Neural cell (in vitro differentiated cells): ENCODE measurements around the gene HOXC5. TPM values are rescaled to one million over a fixed set of nuclear protein-coding genes. Genes with fewer than 3 reads are reported as not detected.

Source experiments
- H2AFZ ChIP-seq: fragments of 200-600, 300-800 bp; sonication (generic), shearing (Covaris generic); 2 replicates; pipeline ENCODE4 v1.6.0; 2014; ENCODE audit warnings: low read depth, mild to moderate bottlenecking, antibody characterized with exemption, low read length, moderate library complexity
- H3F3A ChIP-seq: fragments of 200-600 bp; shearing (Covaris generic); 2 replicates; pipeline ENCODE4 v1.6.1; 2016; ENCODE audit warnings: mild to moderate bottlenecking, moderate library complexity, mixed read lengths, antibody characterized with exemption, low read length; ENCODE audit not compliant: insufficient read depth, poor library complexity, severe bottlenecking
- H3K27ac ChIP-seq: fragments of 200-600, 300-800 bp; sonication (generic), shearing (Covaris generic); 2 replicates; pipeline ENCODE4 v1.5.1; 2014; ENCODE audit warnings: mild to moderate bottlenecking, low read length, moderate library complexity
- H3K27me3 ChIP-seq: fragments of 300-800, 200-600 bp; sonication (generic), shearing (Covaris generic); 2 replicates; pipeline ENCODE4 v1.6.0; 2014; ENCODE audit warnings: mild to moderate bottlenecking, low read depth, low read length, moderate library complexity; ENCODE audit not compliant: insufficient read depth
- H3K36me3 ChIP-seq: fragments of 300-800, 200-600 bp; sonication (generic), shearing (Covaris generic); 2 replicates; pipeline ENCODE4 v1.5.1; 2014; ENCODE audit warnings: mild to moderate bottlenecking, antibody characterized with exemption, low read length, moderate library complexity; ENCODE audit not compliant: insufficient read depth
- H3K4me2 ChIP-seq: fragments of 300-800, 200-600 bp; sonication (generic), shearing (Covaris generic); 2 replicates; pipeline ENCODE4 v1.6.0; 2014; ENCODE audit warnings: mild to moderate bottlenecking, low read length
- H3K4me3 ChIP-seq: fragments of 300-800, 200-600 bp; sonication (generic), shearing (Covaris generic); 2 replicates; pipeline ENCODE4 v1.5.1; 2014; ENCODE audit warnings: mild to moderate bottlenecking, low read length, moderate library complexity
- H3K79me2 ChIP-seq: fragments of 200-600 bp; shearing (Covaris generic); replicated peaks from 2 replicates; pipeline ENCODE4 v1.6.0; 2014; ENCODE audit warnings: mild to moderate bottlenecking, low read length, moderate library complexity; ENCODE audit not compliant: insufficient read depth
- H3K9ac ChIP-seq: fragments of 300-800, 200-600 bp; sonication (generic), shearing (Covaris generic); 2 replicates; pipeline ENCODE4 v1.6.1; 2016; ENCODE audit warnings: mild to moderate bottlenecking, low read length, mixed read lengths
- H3K9me2 ChIP-seq: fragments of 200-600 bp; shearing (Covaris generic); 2 replicates; pipeline ENCODE4 v1.6.1; 2016; ENCODE audit warnings: mild to moderate bottlenecking, low read length, mixed read lengths; ENCODE audit not compliant: insufficient read depth
- H3K9me3 ChIP-seq: fragments of 200-600, 300-800 bp; sonication (generic), shearing (Covaris generic); 2 replicates; pipeline ENCODE4 v1.6.1; 2016; ENCODE audit warnings: mild to moderate bottlenecking, mixed run types, low read length, moderate library complexity, mixed read lengths
- H4K20me1 ChIP-seq: fragments of 200-600 bp; shearing (Covaris generic); 2 replicates; pipeline ENCODE4 v1.6.1; 2016; ENCODE audit warnings: mild to moderate bottlenecking, mixed run types; ENCODE audit not compliant: insufficient read depth
- CTCF ChIP-seq: fragments of 450-650 bp; IDR thresholded peaks from 2 replicates; pipeline ENCODE4 v1.5.1; 2014; ENCODE audit warnings: antibody characterized with exemption, mild to moderate bottlenecking, moderate library complexity; ENCODE audit not compliant: poor library complexity, severe bottlenecking
- EP300 ChIP-seq: fragments of 450-650 bp; conservative IDR thresholded peaks from 2 replicates; pipeline ENCODE4 v1.6.1; 2014; ENCODE audit warnings: antibody characterized with exemption, mild to moderate bottlenecking, moderate library complexity; ENCODE audit not compliant: poor library complexity, severe bottlenecking
- EZH2 ChIP-seq: fragments of 200-600, 300-800 bp; shearing (Covaris generic), sonication (generic); IDR thresholded peaks from 2 replicates; pipeline ENCODE4 v1.6.1; 2014; ENCODE audit warnings: antibody characterized with exemption, low read length, borderline replicate concordance, mild to moderate bottlenecking; ENCODE audit not compliant: insufficient read depth, poor library complexity, severe bottlenecking
- MXI1 ChIP-seq: fragments of 450-650 bp; conservative IDR thresholded peaks from 2 replicates; pipeline ENCODE4 v1.6.1; 2014; ENCODE audit warnings: antibody characterized with exemption, mild to moderate bottlenecking; ENCODE audit not compliant: poor library complexity, severe bottlenecking
- POLR2AphosphoS5 ChIP-seq: IDR thresholded peaks from 2 replicates; pipeline ENCODE4 v1.6.1; 2012
- RAD21 ChIP-seq: fragments of 450-650 bp; conservative IDR thresholded peaks from 2 replicates; pipeline ENCODE4 v1.6.1; 2014; ENCODE audit warnings: antibody characterized with exemption, mild to moderate bottlenecking, moderate library complexity
- REST ChIP-seq: IDR thresholded peaks from 2 replicates; pipeline ENCODE4 v1.6.1; 2012; ENCODE audit warnings: borderline replicate concordance
- SMC3 ChIP-seq: fragments of 450-650 bp; conservative IDR thresholded peaks from 2 replicates; pipeline ENCODE4 v1.6.1; 2014; ENCODE audit warnings: antibody characterized with exemption, mild to moderate bottlenecking, moderate library complexity; ENCODE audit not compliant: poor library complexity
- TAF1 ChIP-seq: IDR thresholded peaks from 2 replicates; pipeline ENCODE4 v1.6.1; 2012; ENCODE audit warnings: low read depth
- polyA plus RNA-seq: library from polyadenylated mRNA; depleted of rRNA; stranded (reverse); fragments of >200 nt; gene quantifications from 2 replicates; pipeline ENCODE4 v1.2.3, GENCODE V29; 2014

HOXC5 gene
- polyA plus RNA-seq, 1 donor from 2014 or later, result not detected

GRCh38 chr12:53991077-53991460, 41.8 kb upstream of the HOXC5 start:
- Histone ChIP-seq H3K36me3 (no peaks in the 10 kb centered on the region), H3K79me2 (no peaks in the 10 kb centered on the region), H3K9ac (no peak overlapping the region), H3K9me2 (no peaks in the 10 kb centered on the region), H4K20me1 (no peaks in the 10 kb centered on the region), H3K27me3 (peaks cover 100% of the 10 kb centered on the region), H3K9me3 (no peaks in the 10 kb centered on the region), H2AFZ (no peak overlapping the region), H3K27ac (no peak overlapping the region), H3K4me2 (no peak overlapping the region), H3F3A (no peaks in the 10 kb centered on the region), H3K4me3 (no peak overlapping the region)
- no peak for TF ChIP-seq MXI1
- no peak for TF ChIP-seq EP300
- TF ChIP-seq CTCF, result no peak
- TF ChIP-seq RAD21, result no peak
- TF ChIP-seq TAF1, result no peak
- no peak for TF ChIP-seq POLR2AphosphoS5
- no peak for TF ChIP-seq EZH2

GRCh38 chr12:53992377-53992889, 40.4 kb upstream of the HOXC5 start:
- TF ChIP-seq EZH2, result no peak
- no peak for TF ChIP-seq POLR2AphosphoS5
- no peak for TF ChIP-seq TAF1
- TF ChIP-seq EP300, result no peak
- Histone ChIP-seq H2AFZ (no peak overlapping the region), H3K4me3 (no peak overlapping the region), H3K9me3 (no peaks in the 10 kb centered on the region), H3K27me3 (peaks cover 100% of the 10 kb centered on the region), H3K9me2 (no peaks in the 10 kb centered on the region), H4K20me1 (no peaks in the 10 kb centered on the region), H3K9ac (no peak overlapping the region), H3K4me2 (no peak overlapping the region), H3K36me3 (no peaks in the 10 kb centered on the region), H3K79me2 (no peaks in the 10 kb centered on the region), H3F3A (no peaks in the 10 kb centered on the region), H3K27ac (no peak overlapping the region)

- Histone ChIP-seq H3K9me3 (no peaks in the 10 kb centered on the region), H3K27ac (no peak overlapping the region), H3K4me3 (no peak overlapping the region), H3K9ac (no peak overlapping the region), H3K36me3 (no peaks in the 10 kb centered on the region), H3K4me2 (no peak overlapping the region), H3K27me3 (peaks cover 100% of the 10 kb centered on the region), H3K79me2 (no peaks in the 10 kb centered on the region), H3F3A (no peaks in the 10 kb centered on the region), H2AFZ (no peak overlapping the region), H4K20me1 (no peaks in the 10 kb centered on the region), H3K9me2 (no peaks in the 10 kb centered on the region)
- TF ChIP-seq CTCF, result no peak
- no peak for TF ChIP-seq EP300
- TF ChIP-seq TAF1, result no peak
- no peak for TF ChIP-seq EZH2
- no peak for TF ChIP-seq RAD21
- TF ChIP-seq MXI1, result no peak
- no peak for TF ChIP-seq SMC3
- TF ChIP-seq POLR2AphosphoS5, result no peak
- TF ChIP-seq REST, result no peak
Observed at GRCh38 chr12:53993162-53994008, 39.5 kb upstream of the HOXC5 start.
